K562 (cell line): Measurements from ENCODE around the gene OSBP2.

Experiments used
- ERF ChIP-seq: fragments of 450-650 bp; formaldehyde crosslinking; IDR thresholded peaks from 2 replicates; pipeline ENCODE4 v1.4.0; 2020; ENCODE audit warnings: mild to moderate bottlenecking, mixed read lengths
- POLR2AphosphoS5 ChIP-seq: IDR thresholded peaks from 2 replicates; pipeline ENCODE4 v1.6.1; 2011; ENCODE audit warnings: mild to moderate bottlenecking, low read depth, low read length, moderate library complexity; ENCODE audit not compliant: control insufficient read depth, insufficient read depth
- TF ChIP-seq, protein P1 (sequence below): fragments of 450-650 bp; IDR thresholded peaks from 2 replicates; pipeline ENCODE4 v1.6.1; 2016; ENCODE audit warnings: low read depth, mild to moderate bottlenecking, moderate library complexity

DNA sequence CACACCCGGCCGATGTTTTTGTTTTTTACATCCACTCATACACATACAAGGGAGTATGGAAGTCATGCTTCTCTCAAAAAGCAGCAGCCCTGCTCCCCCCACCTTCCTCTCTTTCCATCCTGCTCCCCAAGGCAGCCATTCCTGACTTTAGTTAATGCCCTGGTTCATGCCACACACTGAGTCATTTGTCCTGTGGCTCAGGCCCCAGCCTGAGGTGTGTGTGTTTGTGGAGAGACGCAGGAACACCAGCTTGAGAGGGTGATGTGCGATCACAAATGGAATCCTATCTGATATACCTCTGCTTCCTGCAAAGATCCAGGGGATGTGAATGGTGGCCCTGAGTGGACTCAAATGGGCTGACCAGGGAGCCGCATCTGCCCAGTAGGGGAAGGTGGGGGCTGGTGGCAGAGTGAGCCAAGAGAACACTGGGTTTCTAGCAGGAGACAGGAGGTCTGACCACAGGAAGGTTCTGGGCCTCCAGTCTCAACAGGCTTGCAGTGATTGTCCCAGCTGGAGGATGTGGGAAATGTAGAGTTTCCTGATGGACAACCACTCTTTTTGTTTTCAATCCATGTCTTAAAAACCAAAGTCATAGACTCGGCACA, 86.7 kb downstream of the OSBP2 start:
- TF ChIP-seq ERF (CRISPR knock-in tag) (no peak), POLR2AphosphoS5 (no peak)
- TF ChIP-seq, protein P1, sequence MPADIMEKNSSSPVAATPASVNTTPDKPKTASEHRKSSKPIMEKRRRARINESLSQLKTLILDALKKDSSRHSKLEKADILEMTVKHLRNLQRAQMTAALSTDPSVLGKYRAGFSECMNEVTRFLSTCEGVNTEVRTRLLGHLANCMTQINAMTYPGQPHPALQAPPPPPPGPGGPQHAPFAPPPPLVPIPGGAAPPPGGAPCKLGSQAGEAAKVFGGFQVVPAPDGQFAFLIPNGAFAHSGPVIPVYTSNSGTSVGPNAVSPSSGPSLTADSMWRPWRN: no peak
